CD4-positive, alpha-beta T cell treated with Interleukin-15 for 1 hour (primary cell): Measurements from ENCODE around the gene PCYOX1L.
A peak's percentile ranks its signal among the peaks of the same experiment; 100 is the strongest.

Experiments
- DNase-seq: peaks from one replicate; pipeline ENCODE4 v3.0.0-alpha.2; 2020

The PCYOX1L gene, protein sequence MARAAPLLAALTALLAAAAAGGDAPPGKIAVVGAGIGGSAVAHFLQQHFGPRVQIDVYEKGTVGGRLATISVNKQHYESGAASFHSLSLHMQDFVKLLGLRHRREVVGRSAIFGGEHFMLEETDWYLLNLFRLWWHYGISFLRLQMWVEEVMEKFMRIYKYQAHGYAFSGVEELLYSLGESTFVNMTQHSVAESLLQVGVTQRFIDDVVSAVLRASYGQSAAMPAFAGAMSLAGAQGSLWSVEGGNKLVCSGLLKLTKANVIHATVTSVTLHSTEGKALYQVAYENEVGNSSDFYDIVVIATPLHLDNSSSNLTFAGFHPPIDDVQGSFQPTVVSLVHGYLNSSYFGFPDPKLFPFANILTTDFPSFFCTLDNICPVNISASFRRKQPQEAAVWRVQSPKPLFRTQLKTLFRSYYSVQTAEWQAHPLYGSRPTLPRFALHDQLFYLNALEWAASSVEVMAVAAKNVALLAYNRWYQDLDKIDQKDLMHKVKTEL

DNA sequence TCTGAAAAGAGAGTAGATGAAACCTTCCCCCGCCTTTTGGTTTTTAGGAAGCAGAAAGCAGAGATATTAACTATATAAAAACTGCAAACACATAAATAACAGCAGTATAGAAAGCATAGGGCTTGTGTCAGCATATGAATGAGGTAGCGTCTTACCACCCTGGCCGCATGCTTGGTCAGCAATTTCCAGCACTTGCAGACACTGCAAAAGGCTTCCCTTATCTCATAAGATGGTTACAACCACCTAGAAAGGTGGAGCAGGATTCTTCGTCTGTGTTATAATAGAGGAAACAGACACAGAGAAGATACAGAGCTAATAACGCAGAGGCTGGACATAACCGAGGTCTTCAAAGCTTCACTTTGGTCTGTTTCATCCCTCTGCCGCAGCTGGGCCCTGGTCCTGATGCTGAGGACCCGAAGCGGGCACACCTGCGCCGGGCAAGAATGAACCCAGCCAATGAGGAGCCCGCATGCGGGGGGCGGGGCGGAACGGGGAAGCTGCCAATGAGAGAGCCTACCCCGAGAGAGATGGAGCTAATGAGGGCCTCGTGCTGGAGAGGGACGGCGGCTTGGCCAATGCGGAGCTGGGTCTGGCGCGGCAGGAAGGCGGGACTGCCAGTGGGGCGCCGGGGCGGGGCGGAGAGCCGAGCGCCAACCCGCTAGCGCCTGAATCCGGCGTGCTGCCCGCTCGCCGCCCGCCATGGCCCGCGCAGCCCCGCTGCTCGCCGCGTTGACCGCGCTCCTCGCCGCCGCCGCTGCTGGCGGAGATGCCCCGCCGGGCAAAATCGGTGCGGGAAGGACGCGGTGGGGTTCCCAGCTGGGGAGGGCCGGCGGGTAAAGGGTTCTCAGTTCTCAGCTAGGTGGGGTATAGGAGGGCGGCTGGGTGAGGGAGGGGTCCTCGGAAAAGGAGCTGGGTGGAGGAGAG, at the start of gene PCYOX1L:
Gene PCYOX1L (plus strand): TSS at position 677 of the 924 bp plus-strand sequence. CDS start 23 bp downstream, at position 700.
- peak; percentile 93 for DNase-seq

DNA sequence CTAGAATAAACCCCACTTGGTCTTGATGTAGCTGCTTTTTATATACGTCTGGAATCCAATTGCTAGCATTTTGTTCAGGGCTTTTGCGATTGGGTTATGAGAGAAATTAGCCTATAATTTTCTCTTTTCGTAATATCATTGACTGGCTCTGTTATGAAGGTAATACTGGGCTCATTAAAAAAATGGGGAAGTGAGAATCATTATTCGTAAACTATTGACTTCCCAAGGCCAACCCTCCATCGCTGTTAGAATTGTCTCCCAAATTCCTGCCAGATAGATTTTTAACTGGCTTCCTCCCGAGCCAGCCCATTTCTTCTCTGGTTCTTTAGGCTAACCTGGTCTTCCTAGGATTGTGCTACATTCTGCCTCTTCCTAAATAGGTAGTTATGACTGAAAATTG, 48.5 kb upstream of the PCYOX1L start:
- no peak for DNase-seq

DNA sequence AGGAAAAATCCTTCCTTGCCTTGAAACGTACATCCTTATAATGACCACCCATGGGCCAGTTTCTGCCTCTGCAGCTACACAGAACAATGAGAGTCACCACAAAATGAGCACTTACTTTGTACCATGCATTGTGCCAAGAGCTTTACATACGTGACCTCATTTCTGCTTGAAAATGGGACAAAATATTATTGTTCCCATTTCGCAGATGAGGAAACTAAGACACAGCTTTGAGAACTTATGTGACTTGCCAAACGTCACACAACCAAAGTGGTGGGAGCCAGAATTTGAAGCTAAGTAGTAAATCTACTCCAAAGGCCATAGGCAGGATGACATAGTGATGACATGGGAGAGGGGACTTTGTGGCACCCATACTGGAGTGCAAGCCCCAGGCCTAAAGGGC, 47.4 kb upstream of the PCYOX1L start:
- DNase-seq, result no peak

DNA sequence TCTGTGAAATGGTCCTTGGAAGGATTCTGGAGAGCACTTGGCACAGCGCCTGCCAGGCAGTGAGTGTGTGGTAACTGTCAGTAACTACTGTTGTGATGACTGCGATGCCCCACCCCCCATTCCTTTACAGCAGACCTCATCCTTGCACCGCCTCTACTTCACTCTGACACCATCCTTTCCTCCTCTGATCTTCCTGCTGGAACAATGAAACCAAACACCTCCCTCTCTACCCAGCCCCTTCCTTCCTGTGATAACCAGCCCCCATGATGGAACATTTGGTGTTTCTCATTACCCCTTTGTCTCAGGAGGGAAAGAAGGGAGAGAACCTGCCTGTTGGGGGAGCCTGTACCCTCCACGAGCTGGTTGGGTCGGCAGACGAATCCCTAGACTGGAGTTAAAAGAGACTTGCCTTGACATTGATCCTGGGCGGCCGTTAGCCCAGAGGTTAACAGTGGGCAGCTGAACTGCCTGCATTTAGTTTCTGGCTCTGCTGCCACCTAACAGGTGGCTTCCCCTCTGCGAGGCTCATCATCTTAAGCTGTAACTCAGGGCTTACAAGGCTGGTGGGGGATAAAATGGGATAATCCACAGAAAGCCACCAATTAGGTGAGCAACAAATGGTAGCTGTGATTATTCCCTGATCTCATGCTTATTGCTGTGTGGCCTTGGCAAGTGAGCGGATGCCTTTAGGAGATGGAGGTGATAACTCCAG, 46.7 kb upstream of the PCYOX1L start:
- no peak for DNase-seq

DNA sequence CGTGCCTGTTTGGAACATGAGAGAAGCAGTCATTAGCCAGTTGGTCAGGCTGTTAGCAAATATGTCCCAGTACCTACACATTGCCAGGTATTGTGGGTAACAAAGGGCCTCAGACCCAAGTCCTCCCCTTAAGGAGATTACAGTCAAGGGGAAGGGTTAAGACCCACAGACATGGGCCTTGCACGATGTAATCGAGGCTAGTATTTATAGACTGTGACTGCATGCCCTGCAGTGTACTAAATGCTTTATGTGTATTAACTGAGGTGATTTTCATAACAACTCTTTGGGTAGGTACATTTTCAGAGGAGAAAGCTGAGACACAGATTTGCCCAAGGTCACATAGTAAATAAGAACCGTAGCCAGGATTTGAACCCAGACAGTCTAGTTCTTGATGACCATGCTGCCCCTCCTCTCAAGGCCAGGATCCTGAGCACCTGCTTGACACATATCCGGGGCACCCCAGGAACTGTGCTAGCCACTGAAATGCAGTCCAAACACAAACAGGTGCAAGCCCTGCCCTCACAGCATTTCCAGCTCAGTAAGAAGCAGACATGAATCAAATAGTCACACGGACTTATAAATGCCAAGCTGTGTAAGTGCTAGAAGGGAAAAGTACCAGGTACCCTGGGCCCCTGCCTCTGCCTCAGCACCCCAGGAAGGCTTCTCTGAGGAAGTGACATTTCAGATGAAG, 44.5 kb upstream of the PCYOX1L start:
- no peak for DNase-seq

DNA sequence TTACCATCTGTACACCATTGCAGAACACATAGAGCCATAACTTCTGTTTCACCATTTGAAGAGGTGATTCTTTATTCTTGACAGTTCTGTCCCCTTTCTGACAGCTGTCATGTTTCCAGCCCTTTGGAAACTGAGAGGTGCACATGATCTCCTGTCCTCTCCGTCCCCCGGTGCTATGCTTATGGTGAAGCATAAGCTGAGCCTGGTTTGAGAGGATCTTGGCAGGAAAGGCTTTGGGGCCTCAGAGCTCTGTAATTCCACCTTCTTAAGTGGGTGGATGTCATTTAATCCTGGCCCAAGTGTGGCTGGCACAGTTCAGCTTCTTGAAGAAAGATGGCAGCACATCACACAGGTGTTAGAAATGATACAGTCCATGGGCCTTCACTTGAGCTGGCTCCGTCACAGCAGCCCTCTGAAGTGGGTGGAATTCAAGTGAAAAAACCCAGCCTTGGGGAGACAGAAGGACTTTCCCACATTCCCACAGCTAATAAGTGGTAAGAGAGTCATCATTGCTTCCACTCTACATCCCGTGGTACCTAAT, 43.2 kb upstream of the PCYOX1L start:
- no peak for DNase-seq

DNA sequence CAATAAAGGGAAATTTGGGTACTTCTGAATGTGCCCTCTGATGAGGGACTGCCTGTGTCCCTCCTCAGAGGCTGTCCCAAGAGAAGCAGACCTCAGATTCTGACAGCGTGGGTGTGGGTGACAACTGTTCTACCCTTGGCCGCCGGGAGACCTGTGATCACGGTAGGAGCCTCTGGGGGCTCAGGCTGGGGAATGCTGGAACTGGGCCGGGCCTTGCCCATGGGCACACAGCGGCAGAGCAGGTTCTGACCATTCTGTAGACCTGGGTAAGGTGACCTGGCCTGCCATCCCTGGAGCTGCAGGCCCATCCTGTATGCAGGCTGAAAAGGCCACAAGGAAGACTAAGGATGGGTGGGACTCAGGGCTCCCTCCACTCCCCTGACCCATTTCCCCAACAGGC, 42.1 kb upstream of the PCYOX1L start:
- no peak for DNase-seq

DNA sequence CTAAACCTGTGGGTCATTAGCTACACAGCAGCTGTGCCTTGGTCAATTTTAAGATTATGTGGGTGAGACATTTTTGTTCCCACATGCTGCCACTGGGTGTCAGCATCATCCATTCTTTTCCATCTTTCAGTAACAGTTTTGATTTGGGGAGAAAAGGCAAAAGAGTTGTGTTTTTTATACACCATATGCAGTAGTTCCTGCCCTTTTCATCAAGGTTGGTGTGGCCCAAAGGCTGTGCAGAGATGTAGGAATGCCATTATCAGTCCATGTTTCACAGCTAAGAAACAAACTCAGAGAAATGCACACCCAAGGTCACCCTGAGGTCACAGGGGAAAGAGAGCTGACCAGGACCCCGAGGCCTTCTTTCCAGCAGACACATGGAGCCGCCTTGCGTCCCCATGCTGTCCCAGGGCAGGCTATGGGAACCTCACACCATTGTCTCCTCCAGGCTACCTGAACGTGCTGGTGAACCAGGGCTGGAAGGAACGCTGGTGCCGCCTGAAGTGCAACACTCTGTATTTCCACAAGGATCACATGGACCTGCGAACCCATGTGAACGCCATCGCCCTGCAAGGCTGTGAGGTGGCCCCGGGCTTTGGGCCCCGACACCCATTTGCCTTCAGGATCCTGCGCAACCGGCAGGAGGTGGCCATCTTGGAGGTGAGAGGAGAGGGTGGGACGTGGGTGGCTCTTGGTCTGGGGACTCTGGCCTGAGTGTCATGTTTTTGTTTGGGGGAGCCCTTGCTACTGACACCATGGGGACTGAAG, 40.4 kb upstream of the PCYOX1L start:
- DNase-seq, result no peak

DNA sequence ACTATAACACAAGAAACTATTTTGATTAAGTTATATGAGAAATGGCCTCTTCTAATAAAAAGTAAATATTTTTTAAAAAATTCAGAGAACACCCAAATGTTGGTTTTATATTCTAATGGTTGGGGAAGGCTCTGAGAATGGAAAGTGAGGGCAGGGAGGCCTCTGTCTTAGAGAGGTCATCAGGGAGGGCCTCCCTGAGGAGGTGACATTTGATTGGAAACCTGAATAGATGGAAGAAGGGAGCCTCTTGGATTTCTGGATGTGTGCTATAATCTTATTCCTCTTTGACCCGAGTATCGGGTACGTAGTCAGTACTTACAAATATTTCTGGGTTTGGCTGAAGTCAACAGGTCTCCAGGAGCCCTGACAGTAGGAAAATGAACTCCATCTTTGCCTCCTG, 38.7 kb upstream of the PCYOX1L start:
- no peak for DNase-seq

DNA sequence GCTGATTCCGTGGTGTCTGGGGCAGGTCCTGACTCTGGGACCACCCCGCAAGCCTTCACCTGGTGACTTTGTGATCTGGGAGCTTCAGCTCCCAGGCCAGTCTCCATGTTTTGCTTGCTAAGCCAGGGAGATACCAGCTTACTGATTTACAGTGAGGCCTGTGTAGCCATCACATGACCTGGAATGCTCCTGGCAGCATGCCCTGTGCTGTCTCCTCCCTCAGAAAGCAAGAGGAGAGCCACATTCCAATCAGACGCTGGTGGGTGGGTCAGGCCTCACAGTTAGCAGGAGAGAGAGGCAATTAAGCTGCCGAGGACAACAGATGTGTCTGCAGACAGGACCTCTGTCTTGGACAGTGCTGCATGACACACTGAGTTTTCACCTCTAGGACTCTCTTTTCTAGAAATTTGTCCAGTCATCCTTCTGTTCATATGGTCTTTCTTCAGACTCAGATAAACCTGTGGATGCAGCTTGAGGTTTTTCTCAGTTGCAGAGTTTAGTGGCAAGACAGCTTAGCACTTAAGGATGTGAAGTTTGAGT, 37.0 kb upstream of the PCYOX1L start:
- DNase-seq, result no peak

DNA sequence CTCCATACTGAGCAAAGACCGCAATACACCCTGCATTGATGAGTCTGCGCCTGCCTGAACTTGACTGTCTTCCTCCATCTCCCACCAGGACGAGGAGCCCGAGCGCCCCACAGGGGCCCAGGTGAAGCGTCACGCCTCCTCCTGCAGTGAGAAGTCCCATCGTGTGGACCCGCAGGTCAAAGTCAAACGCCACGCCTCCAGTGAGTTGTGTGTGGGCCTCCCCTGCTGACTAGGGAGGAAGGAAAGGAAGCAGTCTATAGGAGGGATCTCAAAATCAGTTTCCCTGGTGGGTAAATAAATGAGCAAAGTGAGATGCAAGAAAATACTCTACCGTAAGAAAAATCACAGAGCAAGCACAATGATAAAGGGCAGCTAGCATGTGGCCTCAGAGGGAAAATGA, 35.3 kb upstream of the PCYOX1L start:
- DNase-seq, result no peak

DNA sequence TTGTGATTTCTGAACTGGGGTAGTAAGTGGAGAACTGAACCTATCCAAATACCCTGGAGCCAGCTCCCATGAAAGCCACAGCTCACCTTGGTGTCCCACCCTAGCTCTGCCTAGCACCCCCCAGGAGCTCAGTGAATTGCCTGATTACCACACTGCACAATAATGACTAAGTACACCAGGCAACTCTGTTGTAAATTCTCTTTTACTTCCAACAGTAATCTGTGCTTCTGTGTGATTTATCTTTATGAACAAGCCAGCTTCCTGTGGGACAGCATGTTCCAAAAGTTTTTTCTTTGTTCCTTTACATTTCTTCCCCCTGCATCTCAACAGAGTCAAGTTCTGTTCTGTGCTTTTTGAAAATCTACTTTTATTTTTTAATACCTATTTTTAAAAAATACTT, 34.6 kb upstream of the PCYOX1L start:
- DNase-seq, result no peak

DNA sequence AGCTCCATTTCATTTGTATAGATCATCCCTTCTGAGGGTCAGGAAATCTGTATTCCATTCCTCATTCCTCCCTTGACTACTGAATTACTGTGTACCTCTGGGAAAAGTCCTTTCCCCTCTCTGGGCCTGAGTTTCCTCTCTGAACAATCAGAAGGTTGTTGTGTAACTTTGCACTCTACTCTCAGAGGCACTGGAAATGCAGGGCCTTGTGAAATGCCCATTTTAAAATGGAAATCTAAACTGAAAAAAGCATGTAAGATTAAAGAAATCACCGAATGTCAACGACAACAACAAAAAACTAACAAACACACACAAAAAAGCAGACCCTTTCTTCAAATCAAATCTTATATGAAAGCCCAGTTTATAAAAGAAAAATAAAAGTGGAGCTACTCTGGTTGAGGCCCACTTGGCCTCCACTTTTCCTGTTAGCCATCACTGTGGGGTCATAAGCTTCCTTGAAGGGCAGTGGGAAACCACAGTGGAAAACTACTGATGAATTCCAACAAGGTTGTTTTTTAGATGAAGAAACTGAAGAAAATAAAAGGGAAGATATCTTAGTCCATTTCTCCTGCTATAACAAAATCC, 34.1 kb upstream of the PCYOX1L start:
- no peak for DNase-seq

DNA sequence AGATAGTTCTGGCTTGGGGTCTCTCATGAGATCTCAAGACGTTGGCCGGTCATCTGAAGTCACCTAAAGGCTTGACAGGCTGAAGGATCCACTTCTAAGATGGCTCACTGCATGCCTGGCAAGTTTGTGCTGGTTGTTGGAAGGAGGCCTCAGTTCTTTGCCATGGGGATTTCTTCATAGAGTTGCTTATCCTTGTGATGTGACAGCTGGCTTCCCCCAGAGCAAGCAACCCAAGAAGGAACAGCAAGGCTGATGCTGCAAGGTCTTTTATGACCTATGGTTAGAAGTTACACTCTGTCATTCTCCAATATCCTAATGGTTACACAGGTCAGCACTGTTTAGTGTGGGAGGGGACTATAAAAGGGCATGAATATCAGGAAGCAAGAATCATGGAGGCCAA, 33.2 kb upstream of the PCYOX1L start:
- DNase-seq, result no peak

DNA sequence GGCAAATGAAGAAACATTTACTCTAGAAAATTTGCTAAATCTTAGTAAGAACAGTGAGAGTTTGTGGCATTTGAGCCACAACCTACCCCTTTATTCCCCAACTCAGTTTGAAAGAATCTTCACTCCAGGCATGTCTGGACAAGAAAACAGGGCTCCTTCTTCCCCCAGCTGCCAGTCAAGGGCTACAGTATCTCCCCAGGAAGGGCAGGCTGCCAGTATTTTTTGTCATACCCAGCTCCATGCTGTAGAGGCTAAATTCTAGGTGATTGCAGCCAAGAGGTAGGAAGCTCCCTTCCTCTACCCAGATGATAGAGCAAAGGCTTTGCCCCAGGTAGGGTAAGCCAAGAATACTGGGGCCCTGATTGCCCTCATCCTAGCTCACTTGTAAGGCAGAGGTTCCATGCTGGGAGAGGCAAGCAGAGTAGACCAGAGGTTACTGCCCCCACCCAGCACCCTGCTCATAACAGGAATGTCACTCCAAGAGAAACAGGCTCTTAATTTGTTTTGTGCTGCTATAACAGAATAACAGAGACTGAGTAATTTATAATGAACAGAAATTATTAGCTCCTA, 32.6 kb upstream of the PCYOX1L start:
- DNase-seq, result no peak

DNA sequence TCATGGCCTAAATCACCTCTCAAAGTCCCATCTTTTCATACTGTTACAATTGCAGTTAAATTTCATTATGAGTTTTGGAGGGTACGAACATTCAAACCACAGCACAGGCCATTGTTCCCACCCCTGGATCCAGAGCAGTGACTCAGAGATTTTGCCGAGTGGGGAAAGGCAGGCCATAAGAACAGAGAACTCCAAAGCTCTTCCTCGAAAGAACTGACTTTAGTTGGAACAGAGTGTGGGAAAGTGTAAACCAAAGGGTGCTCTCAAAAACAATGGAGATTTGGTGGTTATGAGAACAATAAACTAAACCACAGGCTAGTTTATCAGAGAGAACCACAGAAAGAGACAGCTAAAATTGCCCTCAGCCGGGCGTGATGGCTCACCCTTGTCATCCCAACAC, 32.0 kb upstream of the PCYOX1L start:
- no peak for DNase-seq

DNA sequence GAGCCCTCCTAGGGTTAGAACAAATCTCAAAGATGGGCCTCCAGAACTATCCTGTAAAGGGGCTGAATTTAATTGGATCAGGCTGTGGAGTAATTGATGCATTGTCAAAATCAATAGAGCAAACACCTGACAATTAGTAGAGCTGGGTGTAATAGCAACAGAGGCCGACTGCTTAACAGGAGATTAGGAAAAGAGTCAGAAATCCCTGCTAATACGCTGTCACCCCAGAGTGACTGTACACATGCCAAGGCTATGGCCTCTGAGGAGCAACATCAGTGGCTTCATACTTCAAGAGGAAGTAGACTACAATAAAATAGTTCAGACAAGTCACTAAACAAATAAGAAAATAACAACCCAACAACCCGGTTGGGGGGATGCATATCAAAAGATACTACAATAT, 31.2 kb upstream of the PCYOX1L start:
- no peak for DNase-seq

DNA sequence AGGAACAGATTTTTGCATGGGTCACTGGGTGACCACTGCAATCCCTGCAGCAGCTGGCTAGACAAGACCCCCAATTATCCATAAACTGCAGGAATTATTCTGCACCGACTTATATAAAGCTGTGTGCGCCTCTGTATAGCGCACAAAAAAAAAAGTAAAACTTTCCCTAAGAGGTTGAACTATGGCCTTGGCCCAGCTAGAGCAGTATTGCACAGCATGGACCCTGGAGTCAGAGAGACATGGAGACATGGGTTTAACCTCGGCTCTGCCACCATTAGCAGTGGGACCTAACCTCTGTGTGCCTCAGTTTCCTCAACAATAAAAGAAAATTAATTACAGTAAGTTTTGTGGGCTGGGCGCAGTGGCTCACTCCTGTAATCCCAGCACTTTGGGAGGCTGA, 29.7 kb upstream of the PCYOX1L start:
- DNase-seq, result no peak

DNA sequence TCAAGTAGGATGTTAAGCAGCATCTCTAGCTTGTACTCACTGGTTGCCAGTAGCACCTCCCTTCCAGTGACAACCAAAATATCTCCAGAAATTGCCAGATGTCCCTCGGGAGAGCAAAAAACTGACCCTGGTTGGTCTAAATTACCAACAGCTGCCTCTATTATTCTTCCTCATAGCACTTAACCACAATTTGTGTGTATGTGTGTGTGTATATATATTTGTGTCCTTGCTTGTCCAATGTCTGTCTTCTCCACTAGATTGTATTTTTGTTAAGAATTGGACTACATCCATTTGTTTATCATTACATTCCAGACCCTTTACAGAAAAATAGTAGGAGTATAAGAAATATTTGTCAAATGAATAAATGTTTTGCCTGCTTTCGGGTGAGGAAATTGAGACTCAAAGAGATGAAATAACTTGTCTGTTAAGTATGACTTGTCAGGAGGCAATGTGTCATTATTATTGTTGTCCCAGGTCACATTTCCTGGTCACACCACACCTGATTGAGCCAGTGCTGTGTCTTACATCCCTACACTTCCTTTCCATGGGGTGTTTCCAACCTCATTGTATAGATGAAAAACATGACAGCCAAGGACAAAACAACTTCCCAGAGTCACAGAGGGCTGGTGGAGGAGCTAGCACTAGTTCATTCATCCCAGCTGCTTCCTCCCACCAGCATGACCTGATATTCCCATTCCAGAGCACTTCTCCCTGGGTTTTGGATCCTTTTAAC, 24.0 kb upstream of the PCYOX1L start:
- DNase-seq, result no peak

DNA sequence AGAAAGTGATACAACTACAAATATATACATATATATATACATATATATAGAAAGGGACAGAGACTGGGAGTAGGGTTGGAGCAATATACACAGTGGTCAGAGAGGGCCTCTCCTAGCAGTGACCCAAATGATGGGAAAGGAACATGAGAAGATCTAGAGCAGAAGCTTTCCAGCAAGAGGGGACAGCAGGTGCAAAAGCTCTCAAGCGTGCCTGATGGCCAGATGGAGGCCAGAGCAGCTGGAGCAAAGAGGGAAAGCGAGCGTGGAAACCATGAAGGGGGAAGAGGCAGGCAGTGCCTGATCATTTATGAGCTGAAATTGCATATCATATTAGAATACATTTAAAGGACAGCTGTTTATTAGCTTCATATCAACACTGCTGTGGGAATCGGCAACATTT, 20.1 kb upstream of the PCYOX1L start:
- no peak for DNase-seq
